Activated T-helper 17 cell treated with anti-CD3 and anti-CD28 coated beads, Interleukin-2, amount 50 U/mL, for 72 hours (primary cell): Measurements from ENCODE around the gene CCDC8. TPM values are rescaled to one million over a fixed set of nuclear protein-coding genes. Genes with fewer than 3 reads are reported as not detected.

Experiments
- ATAC-seq: fragments of 150-1000 bp; cut with Tn5 transposase; replicated peaks from 2 replicates; pipeline ENCODE4 v1.10.0; 2021; ENCODE audit warnings: mild to moderate bottlenecking, moderate library complexity
- H3K27ac Mint-ChIP-seq: one replicate; pipeline ENCODE4 v1.8.0; 2022; ENCODE audit warnings: mixed read lengths
- H3K27me3 Mint-ChIP-seq: one replicate; pipeline ENCODE4 v1.8.0; 2022; ENCODE audit warnings: mixed read lengths
- H3K36me3 Mint-ChIP-seq: one replicate; pipeline ENCODE4 v1.8.0; 2022; ENCODE audit warnings: low read depth, mild to moderate bottlenecking, mixed read lengths
- H3K4me1 Mint-ChIP-seq: one replicate; pipeline ENCODE4 v1.8.0; 2022; ENCODE audit warnings: mixed read lengths
- H3K4me3 Mint-ChIP-seq: one replicate; pipeline ENCODE4 v1.8.0; 2022; ENCODE audit warnings: mild to moderate bottlenecking, mixed read lengths
- H3K9me3 Mint-ChIP-seq: one replicate; pipeline ENCODE4 v1.8.0; 2022; ENCODE audit warnings: mixed read lengths
- total RNA-seq, 2 donors: library from RNA; stranded (reverse); gene quantifications; one replicate each; pipeline ENCODE4 v1.2.3, GENCODE V29; 2022

The CCDC8 gene
- total RNA-seq = not detected

GRCh38 chr19:46413262-46414031 lies at the start of gene CCDC8:
Gene CCDC8 (minus strand): TSS chr19:46413564. CDS start chr19:46412810, 754 bp downstream.
- Mint-ChIP-seq H3K27ac (no peak within 1 kb of the TSS), H3K4me3 (no peak within 1 kb of the TSS), H3K27me3 (peaks cover 34% of the 10 kb centered on the region), H3K4me1 (peaks cover 3% of the 10 kb centered on the region), H3K36me3 (no peaks in the 10 kb centered on the region), H3K9me3 (no peaks in the 10 kb centered on the region)
- no peak for ATAC-seq

GRCh38 chr19:46461537-46461936 lies 48.2 kb upstream of the CCDC8 start:
- Mint-ChIP-seq H3K27ac (no peak overlapping the region), H3K4me3 (no peak overlapping the region), H3K4me1 (peaks cover 2% of the 10 kb centered on the region), H3K27me3 (peaks cover 17% of the 10 kb centered on the region), H3K9me3 (no peaks in the 10 kb centered on the region), H3K36me3 (no peaks in the 10 kb centered on the region)
- no peak for ATAC-seq

- Mint-ChIP-seq H3K27me3 (peaks cover 21% of the 10 kb centered on the region), H3K9me3 (no peaks in the 10 kb centered on the region), H3K36me3 (no peaks in the 10 kb centered on the region), H3K4me1 (no peaks in the 10 kb centered on the region), H3K27ac (no peak overlapping the region), H3K4me3 (no peak overlapping the region)
- no peak for ATAC-seq
Observed at GRCh38 chr19:46460981-46461380, 47.6 kb upstream of the CCDC8 start.

GRCh38 chr19:46460055-46460454 lies 46.7 kb upstream of the CCDC8 start:
- no peaks in the 10 kb centered on the region for H3K36me3 Mint-ChIP-seq
- H3K4me1 Mint-ChIP-seq = no peaks in the 10 kb centered on the region
- H3K4me3 Mint-ChIP-seq = no peak overlapping the region
- peaks cover 18% of the 10 kb centered on the region for H3K27me3 Mint-ChIP-seq
- no peak for ATAC-seq
- H3K9me3 Mint-ChIP-seq = no peaks in the 10 kb centered on the region
- no peak overlapping the region for H3K27ac Mint-ChIP-seq

GRCh38 chr19:46456930-46457329 lies 43.6 kb upstream of the CCDC8 start:
- Mint-ChIP-seq H3K4me3 (no peak overlapping the region), H3K9me3 (no peaks in the 10 kb centered on the region)
- ATAC-seq = no peak

GRCh38 chr19:46454244-46454643 lies 40.9 kb upstream of the CCDC8 start:
- Mint-ChIP-seq H3K4me3 (no peak overlapping the region), H3K36me3 (no peaks in the 10 kb centered on the region), H3K4me1 (no peaks in the 10 kb centered on the region), H3K27ac (no peak overlapping the region), H3K9me3 (peaks cover 7% of the 10 kb centered on the region), H3K27me3 (peaks cover 31% of the 10 kb centered on the region)
- no peak for ATAC-seq

More at GRCh38 chr19:46456930-46457329, 43.6 kb upstream of the CCDC8 start:
- no peaks in the 10 kb centered on the region for H3K36me3 Mint-ChIP-seq
- H3K4me1 Mint-ChIP-seq = no peaks in the 10 kb centered on the region
- H3K27me3 Mint-ChIP-seq = peaks cover 20% of the 10 kb centered on the region
- no peak overlapping the region for H3K27ac Mint-ChIP-seq

GRCh38 chr19:46453661-46454060 lies 40.3 kb upstream of the CCDC8 start:
- H3K36me3 Mint-ChIP-seq = no peaks in the 10 kb centered on the region
- H3K4me3 Mint-ChIP-seq = no peak overlapping the region
- H3K4me1 Mint-ChIP-seq = no peaks in the 10 kb centered on the region
- peaks cover 31% of the 10 kb centered on the region for H3K27me3 Mint-ChIP-seq
- ATAC-seq = no peak
- peaks cover 7% of the 10 kb centered on the region for H3K9me3 Mint-ChIP-seq
- no peak overlapping the region for H3K27ac Mint-ChIP-seq

- Mint-ChIP-seq H3K4me3 (no peak overlapping the region), H3K27me3 (peaks cover 24% of the 10 kb centered on the region), H3K27ac (no peak overlapping the region), H3K9me3 (peaks cover 7% of the 10 kb centered on the region), H3K4me1 (no peaks in the 10 kb centered on the region), H3K36me3 (no peaks in the 10 kb centered on the region)
- no peak for ATAC-seq
Observed at GRCh38 chr19:46452186-46452585, 38.8 kb upstream of the CCDC8 start.

- ATAC-seq = no peak
- Mint-ChIP-seq H3K4me1 (no peaks in the 10 kb centered on the region), H3K9me3 (peaks cover 7% of the 10 kb centered on the region), H3K36me3 (no peaks in the 10 kb centered on the region), H3K4me3 (no peak overlapping the region), H3K27ac (no peak overlapping the region), H3K27me3 (peaks cover 22% of the 10 kb centered on the region)
Observed at GRCh38 chr19:46451352-46451751, 38.0 kb upstream of the CCDC8 start.

- Mint-ChIP-seq H3K36me3 (no peaks in the 10 kb centered on the region), H3K27ac (no peak overlapping the region), H3K9me3 (peaks cover 7% of the 10 kb centered on the region), H3K27me3 (peaks cover 19% of the 10 kb centered on the region), H3K4me1 (no peaks in the 10 kb centered on the region), H3K4me3 (no peak overlapping the region)
- no peak for ATAC-seq
Observed at GRCh38 chr19:46450737-46451136, 37.4 kb upstream of the CCDC8 start.

GRCh38 chr19:46449228-46449627 lies 35.9 kb upstream of the CCDC8 start:
- Mint-ChIP-seq H3K4me1 (no peaks in the 10 kb centered on the region), H3K27me3 (peaks cover 18% of the 10 kb centered on the region), H3K4me3 (no peak overlapping the region), H3K9me3 (peaks cover 7% of the 10 kb centered on the region), H3K36me3 (no peaks in the 10 kb centered on the region), H3K27ac (no peak overlapping the region)
- ATAC-seq = no peak

- H3K27me3 Mint-ChIP-seq = peaks cover 16% of the 10 kb centered on the region
- H3K36me3 Mint-ChIP-seq = no peaks in the 10 kb centered on the region
- no peak for ATAC-seq
- no peaks in the 10 kb centered on the region for H3K4me1 Mint-ChIP-seq
- no peak overlapping the region for H3K4me3 Mint-ChIP-seq
- peaks cover 7% of the 10 kb centered on the region for H3K9me3 Mint-ChIP-seq
- no peak overlapping the region for H3K27ac Mint-ChIP-seq
Observed at GRCh38 chr19:46448601-46449000, 35.2 kb upstream of the CCDC8 start.

GRCh38 chr19:46447824-46448223 lies 34.5 kb upstream of the CCDC8 start:
- ATAC-seq = no peak
- Mint-ChIP-seq H3K4me3 (no peak overlapping the region), H3K9me3 (peaks cover 7% of the 10 kb centered on the region), H3K27me3 (peaks cover 16% of the 10 kb centered on the region), H3K27ac (no peak overlapping the region), H3K4me1 (no peaks in the 10 kb centered on the region), H3K36me3 (no peaks in the 10 kb centered on the region)

GRCh38 chr19:46447006-46447405 lies 33.6 kb upstream of the CCDC8 start:
- Mint-ChIP-seq H3K27ac (no peak overlapping the region), H3K4me1 (no peaks in the 10 kb centered on the region), H3K9me3 (peaks cover 7% of the 10 kb centered on the region), H3K4me3 (no peak overlapping the region), H3K27me3 (peaks cover 12% of the 10 kb centered on the region), H3K36me3 (no peaks in the 10 kb centered on the region)
- ATAC-seq = no peak

- Mint-ChIP-seq H3K9me3 (peaks cover 7% of the 10 kb centered on the region), H3K36me3 (no peaks in the 10 kb centered on the region), H3K4me3 (no peak overlapping the region), H3K27me3 (peaks cover 12% of the 10 kb centered on the region), H3K27ac (no peak overlapping the region), H3K4me1 (no peaks in the 10 kb centered on the region)
- ATAC-seq = no peak
Observed at GRCh38 chr19:46446021-46446420, 32.7 kb upstream of the CCDC8 start.
